ENCODE measurements around the gene CNKSR3.

DNA sequence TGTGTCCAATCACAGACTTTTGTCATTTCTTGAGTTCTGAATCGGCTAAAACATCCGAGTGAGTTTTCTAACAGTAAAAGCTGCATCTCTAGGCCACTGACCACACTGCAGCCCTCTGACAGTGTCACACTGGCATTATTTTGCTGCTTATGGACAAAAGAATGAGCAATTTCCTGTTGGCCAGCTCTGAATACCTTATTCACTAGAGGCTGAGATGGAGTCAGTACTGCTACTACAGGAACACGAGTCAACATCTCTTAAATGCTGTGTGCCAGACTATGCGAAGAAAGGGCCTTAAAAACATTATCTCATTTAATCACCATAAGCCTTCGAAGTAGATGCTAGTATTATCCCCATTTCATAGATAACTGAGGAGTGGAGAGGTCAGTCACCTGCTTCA, 111.4 kb downstream of the CNKSR3 start:
- TF ChIP-seq, protein P1, sequence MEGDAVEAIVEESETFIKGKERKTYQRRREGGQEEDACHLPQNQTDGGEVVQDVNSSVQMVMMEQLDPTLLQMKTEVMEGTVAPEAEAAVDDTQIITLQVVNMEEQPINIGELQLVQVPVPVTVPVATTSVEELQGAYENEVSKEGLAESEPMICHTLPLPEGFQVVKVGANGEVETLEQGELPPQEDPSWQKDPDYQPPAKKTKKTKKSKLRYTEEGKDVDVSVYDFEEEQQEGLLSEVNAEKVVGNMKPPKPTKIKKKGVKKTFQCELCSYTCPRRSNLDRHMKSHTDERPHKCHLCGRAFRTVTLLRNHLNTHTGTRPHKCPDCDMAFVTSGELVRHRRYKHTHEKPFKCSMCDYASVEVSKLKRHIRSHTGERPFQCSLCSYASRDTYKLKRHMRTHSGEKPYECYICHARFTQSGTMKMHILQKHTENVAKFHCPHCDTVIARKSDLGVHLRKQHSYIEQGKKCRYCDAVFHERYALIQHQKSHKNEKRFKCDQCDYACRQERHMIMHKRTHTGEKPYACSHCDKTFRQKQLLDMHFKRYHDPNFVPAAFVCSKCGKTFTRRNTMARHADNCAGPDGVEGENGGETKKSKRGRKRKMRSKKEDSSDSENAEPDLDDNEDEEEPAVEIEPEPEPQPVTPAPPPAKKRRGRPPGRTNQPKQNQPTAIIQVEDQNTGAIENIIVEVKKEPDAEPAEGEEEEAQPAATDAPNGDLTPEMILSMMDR (IDR thresholded peaks at IDR 0.05) = no peak
- TF ChIP-seq POLR2A (IDR thresholded peaks at IDR 0.05) = no peak

Data from thyroid gland (tissue), 4 donors.